Measurements from ENCODE around the gene IQCM.
"Not testable (repeated sequence)": the region's sequence is repeated elsewhere in the genome, so short reads cannot be mapped to it uniquely, and the experiment has no call there.

Gene IQCM

DNA sequence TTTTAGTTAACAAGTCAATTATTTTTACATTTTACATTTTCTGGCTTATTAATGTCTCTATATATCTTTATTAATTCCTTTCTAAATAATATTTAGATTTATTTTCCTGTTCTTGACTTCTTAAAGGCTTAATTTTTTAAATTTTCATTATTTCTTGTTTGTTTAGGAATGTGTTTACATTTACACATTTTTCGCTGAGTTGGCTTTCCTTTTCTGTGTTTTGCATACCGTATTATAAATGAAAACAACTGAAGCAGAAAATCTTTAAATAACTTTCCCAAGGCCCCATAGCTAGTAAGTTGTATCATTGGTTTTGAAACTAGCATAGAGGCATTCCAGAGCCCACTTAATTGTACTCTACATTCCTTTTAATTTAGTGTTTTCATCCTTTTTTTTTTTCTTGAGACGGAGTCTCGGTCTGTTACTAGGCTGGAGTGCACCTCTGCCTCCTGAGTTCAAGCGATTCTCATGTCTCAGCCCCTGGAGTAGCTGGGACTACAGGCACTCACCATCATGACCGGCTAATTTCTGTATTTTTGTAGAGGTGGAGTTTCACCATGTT lies 261.6 kb downstream of the IQCM start:
- no peak for DNase-seq

DNA sequence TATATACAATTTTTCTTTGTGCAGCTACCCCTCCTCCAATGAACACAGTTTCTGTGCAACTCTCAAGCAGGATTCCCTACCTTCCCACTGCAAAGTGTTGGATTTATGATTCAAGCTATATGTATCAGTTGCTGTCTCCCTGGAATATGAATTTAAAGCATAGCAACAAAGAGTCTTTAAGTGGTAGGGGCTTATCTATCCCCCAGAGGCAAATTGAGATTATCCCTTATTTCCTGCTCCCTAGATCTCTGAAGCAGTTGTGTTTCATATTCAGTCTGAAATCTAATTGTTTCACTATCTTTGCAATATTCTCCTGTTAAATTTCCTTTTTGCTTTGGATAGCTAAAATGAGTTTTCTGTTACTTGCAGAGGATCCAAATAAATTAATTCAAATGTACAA lies 263.0 kb downstream of the IQCM start:
- DNase-seq, result no peak

DNA sequence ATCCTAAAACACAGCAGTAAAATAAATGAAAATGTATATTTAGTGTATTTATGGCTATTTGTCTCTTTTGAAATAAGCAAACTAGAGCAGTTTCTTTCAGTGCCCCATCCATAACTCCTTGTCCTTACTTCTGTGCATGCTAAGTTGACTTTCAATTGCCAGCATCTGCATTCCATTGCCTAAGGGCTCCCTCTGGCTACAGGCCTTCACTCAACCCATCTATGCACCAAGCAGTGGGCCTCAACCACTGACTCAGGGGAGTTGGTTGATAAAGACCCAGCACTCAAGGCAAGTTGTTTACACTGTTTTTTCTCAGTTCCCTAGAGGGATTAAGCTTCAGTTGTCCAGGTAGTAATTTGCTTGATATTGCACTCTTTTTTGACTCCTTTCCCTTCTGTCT lies 265.7 kb downstream of the IQCM start:
- no peak for DNase-seq

- DNase-seq, result no peak
Measured at GRCh38 chr4:149534779-149535178, 280.9 kb downstream of the IQCM start.

DNA sequence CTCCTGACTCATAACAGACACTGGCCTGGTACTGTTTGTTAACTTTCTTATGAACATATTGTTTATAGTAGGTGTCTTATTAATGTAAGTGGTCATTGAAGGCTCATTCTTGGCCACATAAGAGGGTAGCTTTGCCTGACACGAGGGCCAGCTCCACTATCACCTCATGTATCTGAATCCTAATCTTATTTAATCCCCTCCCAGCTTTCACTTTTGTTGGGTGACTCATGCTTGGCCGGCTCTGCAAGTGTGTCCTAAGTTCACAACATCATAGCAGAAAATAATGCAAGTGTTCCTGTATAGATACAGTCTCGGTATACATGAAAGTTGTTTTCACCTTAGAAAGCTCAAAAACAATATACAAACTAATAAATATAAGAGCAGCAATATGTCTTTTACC lies 283.8 kb downstream of the IQCM start:
- DNase-seq, result no peak

GRCh38 chr4:149523039-149523438 lies 292.6 kb downstream of the IQCM start:
- no peak for DNase-seq

DNA sequence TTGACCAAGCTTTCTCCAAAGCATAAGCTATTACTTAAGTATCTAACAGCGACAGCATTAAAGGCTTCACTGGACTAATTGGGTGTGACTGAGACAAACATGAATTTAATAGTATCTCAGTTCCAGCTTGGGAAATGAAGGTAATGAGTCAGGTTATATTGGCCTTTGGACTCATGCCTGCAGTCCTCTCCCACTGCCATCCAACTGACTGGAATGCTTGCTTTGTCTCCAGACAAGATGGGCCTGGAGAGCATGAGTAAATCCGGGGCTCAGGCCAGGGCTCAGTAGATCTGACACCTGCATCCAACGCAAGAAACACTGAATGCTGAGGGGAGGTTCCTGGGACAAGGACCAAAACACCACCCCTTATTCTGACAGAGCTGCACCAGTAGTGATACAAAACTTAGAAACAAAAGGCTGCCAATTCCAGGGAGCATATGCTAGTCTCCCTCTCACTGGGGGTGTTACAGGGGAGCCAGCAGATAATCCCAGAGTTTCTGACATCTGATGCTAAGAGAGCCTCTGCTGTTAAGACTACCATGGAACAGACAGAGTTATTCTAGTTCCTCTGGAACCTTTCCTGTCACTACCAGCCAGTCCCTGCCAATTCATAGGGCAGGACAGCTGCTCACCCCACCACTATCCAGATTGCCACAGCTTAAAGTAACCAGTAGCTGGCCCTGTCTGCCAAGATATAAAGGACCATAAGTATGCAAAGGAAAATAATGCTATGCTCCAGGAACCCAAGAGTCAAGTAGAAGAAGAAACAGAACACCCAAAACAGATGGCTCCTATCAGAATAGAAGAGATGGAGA lies 293.8 kb downstream of the IQCM start:
- no peak for DNase-seq

GRCh38 chr4:149518471-149518870 lies 297.2 kb downstream of the IQCM start:
- DNase-seq, result no peak

GRCh38 chr4:149513081-149513480 lies 302.6 kb downstream of the IQCM start:
- DNase-seq, result no peak

DNA sequence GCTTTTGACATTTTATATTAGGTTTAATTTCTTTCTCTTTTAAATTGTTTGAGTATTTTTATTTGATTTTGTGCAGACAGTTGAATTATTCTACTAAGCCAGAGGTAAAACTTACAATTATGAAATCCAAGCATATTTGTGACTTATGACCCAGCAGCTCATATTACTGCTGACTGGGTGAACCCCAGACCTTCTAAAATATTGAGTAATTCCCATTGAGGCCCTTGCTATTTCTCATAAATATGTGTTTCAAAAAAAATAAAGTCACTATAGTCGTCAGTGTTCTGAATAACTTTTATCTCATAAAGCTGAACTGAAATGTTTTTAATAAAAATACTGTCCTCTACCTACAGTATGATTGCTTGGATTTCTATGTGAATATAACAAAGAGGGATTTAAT lies 303.1 kb downstream of the IQCM start:
- DNase-seq, result no peak

- DNase-seq, result no peak
Measured at GRCh38 chr4:149511558-149512298, 303.9 kb downstream of the IQCM start.

DNA sequence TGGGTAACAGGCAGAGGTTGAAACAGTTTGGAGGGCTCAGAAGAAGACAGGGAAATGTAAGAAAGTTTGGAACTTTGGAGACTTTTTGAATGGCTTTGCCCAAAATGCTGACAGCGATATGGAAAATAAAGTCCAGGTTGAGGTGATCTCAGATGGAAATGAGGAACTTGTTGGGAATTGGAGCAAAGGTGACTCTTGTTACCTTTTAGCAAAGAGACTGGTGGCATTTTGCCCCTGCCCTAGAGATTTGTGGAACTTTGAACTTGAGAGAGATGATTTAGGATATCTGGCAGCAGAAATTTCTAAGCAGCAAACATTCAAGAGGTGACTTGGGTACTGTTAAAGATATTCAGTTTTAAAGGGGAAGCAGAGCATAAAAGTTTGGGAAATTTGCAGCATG lies 308.3 kb downstream of the IQCM start:
- not testable (repeated sequence) for DNase-seq

DNA sequence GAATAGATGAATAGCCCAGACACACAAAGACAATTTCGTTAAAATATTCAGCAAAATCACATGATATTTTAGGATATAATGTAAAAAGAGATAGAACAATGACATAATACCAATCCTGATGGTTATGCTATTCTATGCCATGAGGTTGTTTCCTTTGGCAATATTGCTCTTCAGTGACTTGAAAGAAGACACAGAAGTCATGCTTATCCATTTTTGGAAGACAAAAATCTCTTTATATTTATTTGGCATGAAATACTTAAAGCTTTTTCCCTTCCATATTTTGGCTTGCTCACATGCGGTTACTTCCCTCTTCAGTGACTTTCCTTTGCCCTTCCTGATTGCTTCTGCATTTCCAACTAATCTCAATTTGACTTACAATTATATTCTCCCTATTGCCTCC lies 314.8 kb downstream of the IQCM start:
- no peak for DNase-seq

DNA sequence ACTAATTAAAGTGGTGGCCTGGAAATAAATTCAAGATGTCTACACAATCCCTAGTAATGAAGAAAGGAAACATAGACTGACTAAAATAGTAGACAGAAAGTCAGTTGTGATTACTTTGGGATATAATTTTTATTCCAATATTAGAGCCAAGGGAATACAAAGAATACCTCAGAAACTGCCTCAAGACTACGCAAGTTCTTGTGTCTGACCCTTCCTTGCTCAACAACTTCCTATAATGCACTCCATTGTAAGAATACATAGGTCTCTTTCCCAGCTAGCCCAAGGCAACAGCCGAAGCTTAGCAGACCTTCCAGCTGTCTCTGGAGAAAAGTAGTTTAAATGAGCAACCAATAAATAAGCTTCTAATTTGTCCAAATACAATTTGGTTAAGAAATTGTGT lies 315.9 kb downstream of the IQCM start:
- DNase-seq, result no peak

GRCh38 chr4:149498246-149498645 lies 317.4 kb downstream of the IQCM start:
- DNase-seq, result no peak

- DNase-seq, result no peak
Measured at GRCh38 chr4:149493492-149493891, 322.2 kb downstream of the IQCM start.

DNA sequence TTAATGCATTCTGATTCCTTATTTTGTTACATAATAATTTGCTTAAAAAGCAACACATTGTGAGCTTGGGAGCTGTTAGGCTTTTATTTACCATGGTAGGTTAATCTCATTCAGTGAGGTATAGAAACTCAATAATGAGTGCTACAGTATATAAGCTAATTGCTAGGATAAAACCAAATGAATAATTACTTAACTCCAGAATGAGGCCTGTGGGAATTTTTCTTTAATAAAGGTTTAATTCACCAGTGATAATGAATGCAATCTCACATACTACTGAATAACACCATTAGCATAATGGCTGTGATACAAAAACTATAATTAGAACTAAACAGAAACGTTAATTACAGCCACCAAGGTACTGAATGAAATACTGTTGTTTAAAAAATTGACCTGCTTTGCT lies 326.3 kb downstream of the IQCM start:
- no peak for DNase-seq

DNA sequence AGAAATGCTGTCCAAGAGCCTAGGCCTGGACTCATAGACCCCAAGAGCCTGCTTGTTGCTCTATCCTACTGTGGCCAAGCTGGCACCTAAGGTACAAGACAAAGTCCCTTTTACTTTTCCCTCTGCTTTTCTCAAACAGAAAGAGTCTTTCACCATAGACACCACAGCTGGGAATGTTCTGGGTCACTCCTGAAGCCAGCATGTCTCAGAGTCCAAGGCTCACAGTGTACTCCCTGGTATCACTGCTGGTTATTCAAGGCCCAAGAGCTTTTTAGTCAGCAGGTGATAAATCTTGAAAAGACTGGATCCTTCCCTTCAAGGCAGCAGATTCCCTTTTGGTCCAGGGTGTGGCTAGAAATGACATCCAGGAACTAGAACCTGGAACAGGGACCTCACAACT lies 328.8 kb downstream of the IQCM start:
- no peak for DNase-seq

DNA sequence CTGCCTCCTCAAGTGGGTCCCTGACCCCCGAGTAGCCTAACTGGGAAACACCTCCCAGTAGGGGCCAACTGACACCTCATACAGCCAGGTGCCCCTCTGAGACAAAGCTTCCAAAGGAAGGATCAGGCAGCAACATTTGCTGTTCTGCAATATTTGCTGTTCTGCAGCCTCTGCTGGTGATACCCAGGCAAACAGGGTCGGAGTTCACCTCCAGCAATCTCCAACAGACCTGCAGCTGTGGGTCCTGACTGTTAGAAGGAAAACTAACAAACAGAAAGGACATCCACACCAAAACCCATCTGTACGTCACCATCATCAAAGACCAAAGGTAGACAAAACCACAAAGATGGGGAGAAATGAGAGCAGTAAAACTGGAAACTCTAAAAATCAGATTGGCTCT lies 347.0 kb downstream of the IQCM start:
- DNase-seq, result not testable (repeated sequence)

GRCh38 chr4:149466446-149466845 lies 349.2 kb downstream of the IQCM start:
- no peak for DNase-seq

GRCh38 chr4:149465955-149466354 lies 349.7 kb downstream of the IQCM start:
- DNase-seq, result no peak

DNA sequence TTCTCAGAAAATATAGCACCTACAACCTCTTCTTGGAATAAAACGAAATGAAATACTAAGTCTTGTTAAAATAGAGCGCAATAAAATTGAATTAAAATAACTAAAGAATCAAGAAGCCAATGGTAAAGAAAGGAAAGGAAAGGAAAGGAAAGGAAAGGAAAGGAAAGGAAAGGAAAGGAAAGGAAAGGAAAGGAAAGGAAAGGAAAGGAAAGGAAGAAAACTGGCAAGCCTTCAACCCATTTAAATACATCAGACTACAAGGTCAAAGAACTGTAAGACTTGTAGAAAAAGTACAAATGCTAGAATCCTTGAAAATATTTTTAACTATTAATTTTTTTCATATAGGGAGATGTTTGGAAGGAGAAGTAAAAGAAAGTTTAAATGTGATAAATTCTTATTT lies 372.1 kb downstream of the IQCM start:
- DNase-seq, result no peak

DNA sequence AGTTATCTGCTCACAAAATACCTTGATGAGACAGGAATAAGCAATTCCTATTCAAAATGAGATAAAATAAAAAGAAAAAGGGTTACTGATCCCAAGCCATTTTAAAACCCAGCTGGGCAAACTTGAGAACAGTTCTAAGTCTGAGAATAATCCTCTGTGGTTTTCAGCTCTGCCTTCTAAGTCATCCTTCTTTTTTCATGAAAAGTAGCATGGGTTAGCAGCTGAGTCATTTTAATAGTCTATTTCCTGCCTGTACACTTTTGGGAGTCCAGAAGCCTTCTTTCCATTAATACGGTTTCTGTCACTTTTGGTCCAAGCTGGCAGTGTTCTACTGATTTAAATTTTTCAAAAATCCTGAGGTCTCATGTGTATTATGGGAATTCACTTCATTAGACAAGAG lies 374.3 kb downstream of the IQCM start:
- no peak for DNase-seq

DNA sequence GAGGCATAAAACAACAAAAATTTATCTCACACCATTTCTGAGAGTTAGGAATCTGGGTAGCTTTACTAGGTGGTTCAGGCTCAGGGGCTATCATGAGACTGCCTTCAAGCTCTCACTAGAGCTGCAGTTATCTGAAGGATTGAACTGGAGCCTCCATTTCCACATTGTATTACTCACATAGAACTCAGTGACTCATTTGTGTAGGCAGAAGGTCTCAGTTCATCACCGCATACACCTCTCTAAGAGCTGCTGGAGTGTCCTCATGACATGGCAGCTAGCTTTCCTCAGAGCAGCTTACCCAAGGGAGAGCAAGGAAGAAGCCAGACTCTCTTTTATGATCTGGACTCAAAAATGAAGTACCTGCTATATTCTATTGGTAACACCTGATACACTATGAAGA lies 389.2 kb downstream of the IQCM start:
- no peak for DNase-seq
